PFSK-1 (cell line): ENCODE data around the gene SWAP70.

ENCODE experiments used
- FOXP2 ChIP-seq: optimal IDR thresholded peaks from 2 replicates; pipeline ENCODE3; 2011; ENCODE audit warnings: borderline replicate concordance, control low read depth, inconsistent platforms; ENCODE audit not compliant: insufficient read depth; ENCODE audit errors: extremely low read length, extremely low read depth
- POLR2AphosphoS5 ChIP-seq: IDR thresholded peaks from 2 replicates; pipeline ENCODE4 v1.6.1; 2012; ENCODE audit warnings: low read depth, mild to moderate bottlenecking, control low read depth, low read length, moderate library complexity
- SIN3A ChIP-seq: IDR thresholded peaks from 2 replicates; pipeline ENCODE4 v1.6.1; 2012; ENCODE audit warnings: mild to moderate bottlenecking, low read length, moderate library complexity, borderline replicate concordance; ENCODE audit not compliant: insufficient read depth
- TAF1 ChIP-seq: IDR thresholded peaks from 2 replicates; pipeline ENCODE4 v1.6.1; 2012; ENCODE audit warnings: low read length, control low read depth, borderline replicate concordance; ENCODE audit not compliant: insufficient read depth
- TF ChIP-seq, protein P1 (sequence below), 2 experiments: IDR thresholded peaks; 2 replicates each; pipeline versions ENCODE4 v1.6.1 to v1.8.0; 2011 to 2012; ENCODE audit warnings: low read depth in 2 of 2, low read length in 2 of 2, control low read depth in 1 of 2, inconsistent platforms in 1 of 2, mild to moderate bottlenecking in 1 of 2, moderate library complexity in 1 of 2; ENCODE audit not compliant: insufficient read depth in 1 of 2

Gene SWAP70

GRCh38 chr11:9753021-9753420, 89.1 kb downstream of the SWAP70 start:
- no peak for TF ChIP-seq POLR2AphosphoS5
- no peak for TF ChIP-seq TAF1
- TF ChIP-seq SIN3A, result no peak
- TF ChIP-seq, protein P1, sequence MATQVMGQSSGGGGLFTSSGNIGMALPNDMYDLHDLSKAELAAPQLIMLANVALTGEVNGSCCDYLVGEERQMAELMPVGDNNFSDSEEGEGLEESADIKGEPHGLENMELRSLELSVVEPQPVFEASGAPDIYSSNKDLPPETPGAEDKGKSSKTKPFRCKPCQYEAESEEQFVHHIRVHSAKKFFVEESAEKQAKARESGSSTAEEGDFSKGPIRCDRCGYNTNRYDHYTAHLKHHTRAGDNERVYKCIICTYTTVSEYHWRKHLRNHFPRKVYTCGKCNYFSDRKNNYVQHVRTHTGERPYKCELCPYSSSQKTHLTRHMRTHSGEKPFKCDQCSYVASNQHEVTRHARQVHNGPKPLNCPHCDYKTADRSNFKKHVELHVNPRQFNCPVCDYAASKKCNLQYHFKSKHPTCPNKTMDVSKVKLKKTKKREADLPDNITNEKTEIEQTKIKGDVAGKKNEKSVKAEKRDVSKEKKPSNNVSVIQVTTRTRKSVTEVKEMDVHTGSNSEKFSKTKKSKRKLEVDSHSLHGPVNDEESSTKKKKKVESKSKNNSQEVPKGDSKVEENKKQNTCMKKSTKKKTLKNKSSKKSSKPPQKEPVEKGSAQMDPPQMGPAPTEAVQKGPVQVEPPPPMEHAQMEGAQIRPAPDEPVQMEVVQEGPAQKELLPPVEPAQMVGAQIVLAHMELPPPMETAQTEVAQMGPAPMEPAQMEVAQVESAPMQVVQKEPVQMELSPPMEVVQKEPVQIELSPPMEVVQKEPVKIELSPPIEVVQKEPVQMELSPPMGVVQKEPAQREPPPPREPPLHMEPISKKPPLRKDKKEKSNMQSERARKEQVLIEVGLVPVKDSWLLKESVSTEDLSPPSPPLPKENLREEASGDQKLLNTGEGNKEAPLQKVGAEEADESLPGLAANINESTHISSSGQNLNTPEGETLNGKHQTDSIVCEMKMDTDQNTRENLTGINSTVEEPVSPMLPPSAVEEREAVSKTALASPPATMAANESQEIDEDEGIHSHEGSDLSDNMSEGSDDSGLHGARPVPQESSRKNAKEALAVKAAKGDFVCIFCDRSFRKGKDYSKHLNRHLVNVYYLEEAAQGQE (IDR thresholded peaks at IDR 0.05; ENCODE audit: insufficient read depth in 1 of 2, low read depth in 2 of 2, low read length in 2 of 2), result no peak
- TF ChIP-seq FOXP2, result no peak

- no peak for TF ChIP-seq SIN3A
- TF ChIP-seq, protein P1 (IDR thresholded peaks at IDR 0.05; ENCODE audit: insufficient read depth in 1 of 2, low read depth in 2 of 2, low read length in 2 of 2), result no peak
- TF ChIP-seq POLR2AphosphoS5, result no peak
- no peak for TF ChIP-seq FOXP2
Observed at GRCh38 chr11:9754010-9754471, 90.2 kb downstream of the SWAP70 start.

DNA sequence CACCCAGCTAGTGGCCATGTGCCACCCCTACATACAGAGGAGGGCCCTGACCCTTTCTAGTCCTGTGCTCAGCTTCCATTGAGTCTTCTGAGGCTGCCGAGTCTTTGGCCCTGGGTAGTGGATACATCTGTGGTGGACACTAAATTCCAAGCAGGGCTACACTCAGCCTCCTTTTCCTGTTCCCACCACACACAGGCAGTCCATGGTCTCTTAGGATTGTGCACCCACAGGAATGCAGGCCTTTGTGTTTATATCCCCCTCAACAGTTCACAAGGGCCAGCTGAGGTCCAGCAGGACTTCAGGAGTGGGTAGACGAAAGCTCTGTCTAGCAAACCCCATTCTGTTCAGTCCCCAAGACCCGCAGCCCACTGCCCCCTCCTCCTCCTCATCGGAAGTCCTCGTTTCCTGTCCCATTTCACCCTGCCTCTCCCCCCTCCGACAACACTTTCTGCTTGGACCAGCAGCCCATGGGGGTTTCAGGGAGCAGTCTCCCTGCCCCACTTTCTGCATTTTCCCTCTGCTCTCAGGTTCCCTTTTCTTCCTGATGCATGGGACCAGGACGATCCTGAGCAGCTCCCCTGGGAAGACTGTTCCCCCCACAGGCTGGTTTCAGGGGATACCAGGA, 91.8 kb downstream of the SWAP70 start:
- TF ChIP-seq TAF1 (no peak), FOXP2 (no peak), SIN3A (no peak), POLR2AphosphoS5 (no peak)
- TF ChIP-seq, protein P1 (IDR thresholded peaks at IDR 0.05; ENCODE audit: insufficient read depth in 1 of 2, low read depth in 2 of 2, low read length in 2 of 2), result no peak

- TF ChIP-seq FOXP2, result no peak
- TF ChIP-seq SIN3A, result no peak
- no peak for TF ChIP-seq TAF1
- TF ChIP-seq, protein P1 (IDR thresholded peaks at IDR 0.05; ENCODE audit: insufficient read depth in 1 of 2, low read depth in 2 of 2, low read length in 2 of 2), result no peak
- TF ChIP-seq POLR2AphosphoS5, result no peak
Observed at GRCh38 chr11:9756461-9756860, 92.6 kb downstream of the SWAP70 start.

DNA sequence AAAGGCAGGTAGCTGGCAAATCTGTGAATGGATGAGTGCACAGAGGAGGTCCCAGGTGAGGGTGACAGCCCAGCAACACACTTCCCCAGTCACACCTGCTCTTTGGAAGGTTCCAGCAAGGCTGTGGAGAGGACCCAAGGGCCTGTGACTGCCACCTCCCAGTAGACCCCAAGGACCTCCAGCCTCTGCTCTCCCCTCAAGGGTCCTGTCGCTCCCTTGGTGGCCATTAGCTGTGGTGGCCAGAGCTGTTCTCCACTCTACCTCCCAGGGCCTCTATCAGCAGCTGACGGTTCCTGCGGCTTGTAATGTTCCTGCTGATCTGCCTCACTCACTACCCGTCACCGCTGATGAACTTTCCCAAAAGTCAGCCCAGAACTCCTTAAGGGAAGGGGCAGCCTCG, 93.0 kb downstream of the SWAP70 start:
- TF ChIP-seq POLR2AphosphoS5, result no peak
- TF ChIP-seq, protein P1 (IDR thresholded peaks at IDR 0.05; ENCODE audit: insufficient read depth in 1 of 2, low read depth in 2 of 2, low read length in 2 of 2), result no peak
- TF ChIP-seq SIN3A, result no peak
- no peak for TF ChIP-seq FOXP2
- TF ChIP-seq TAF1, result no peak
